GM21390 (cell line): ENCODE measurements around the gene PM20D1.

Source experiments
- ATAC-seq: cut with Tn5 transposase; IDR thresholded peaks from one replicate; pipeline ENCODE4 v1.9.1; 2021; ENCODE audit not compliant: unreplicated experiment

Gene PM20D1

GRCh38 chr1:205780335-205780734, 69.6 kb downstream of the PM20D1 start:
- ATAC-seq = no peak
